T-helper 9 cell (primary cell): Measurements from ENCODE around the gene LCN9.
A peak's percentile ranks its signal among the peaks of the same experiment; 100 is the strongest.

Experiments used
- DNase-seq: peaks from one replicate; pipeline ENCODE4 v3.0.0-alpha.2; 2020

Gene LCN9

GRCh38 chr9:135700525-135700924 lies 37.4 kb downstream of the LCN9 start:
- no peak for DNase-seq

- no peak for DNase-seq
These were observed 38.2 kb downstream of the LCN9 start for GRCh38 chr9:135701067-135701958.

- DNase-seq = peak; percentile 42
These were observed 39.0 kb downstream of the LCN9 start, which contains the start of gene KCNT1 for GRCh38 chr9:135701959-135702721. TSS of gene KCNT1 (plus strand) at chr9:135702185. CDS start at chr9:135702259, 74 bp downstream.

GRCh38 chr9:135703726-135704125 lies 40.6 kb downstream of the LCN9 start:
- DNase-seq = no peak

GRCh38 chr9:135704483-135704882 lies 41.4 kb downstream of the LCN9 start:
- DNase-seq = no peak

- no peak for DNase-seq
These were observed 42.3 kb downstream of the LCN9 start for GRCh38 chr9:135705376-135705775.

GRCh38 chr9:135706288-135706687 lies 43.2 kb downstream of the LCN9 start:
- DNase-seq = no peak

- DNase-seq = no peak
These were observed 44.4 kb downstream of the LCN9 start for GRCh38 chr9:135707252-135708138.

GRCh38 chr9:135708164-135708563 lies 45.1 kb downstream of the LCN9 start:
- no peak for DNase-seq

GRCh38 chr9:135711391-135711790 lies 48.3 kb downstream of the LCN9 start:
- DNase-seq = no peak

- DNase-seq = no peak
These were observed 48.8 kb downstream of the LCN9 start for GRCh38 chr9:135711881-135712280.

- no peak for DNase-seq
These were observed 49.6 kb downstream of the LCN9 start for GRCh38 chr9:135712613-135713295.

GRCh38 chr9:135714242-135715055 lies 51.3 kb downstream of the LCN9 start:
- no peak for DNase-seq

- DNase-seq = no peak
These were observed 52.0 kb downstream of the LCN9 start for GRCh38 chr9:135715056-135715595.

GRCh38 chr9:135716045-135716444 lies 52.9 kb downstream of the LCN9 start:
- no peak for DNase-seq
